Measurements from ENCODE around the gene TNC.

DNA sequence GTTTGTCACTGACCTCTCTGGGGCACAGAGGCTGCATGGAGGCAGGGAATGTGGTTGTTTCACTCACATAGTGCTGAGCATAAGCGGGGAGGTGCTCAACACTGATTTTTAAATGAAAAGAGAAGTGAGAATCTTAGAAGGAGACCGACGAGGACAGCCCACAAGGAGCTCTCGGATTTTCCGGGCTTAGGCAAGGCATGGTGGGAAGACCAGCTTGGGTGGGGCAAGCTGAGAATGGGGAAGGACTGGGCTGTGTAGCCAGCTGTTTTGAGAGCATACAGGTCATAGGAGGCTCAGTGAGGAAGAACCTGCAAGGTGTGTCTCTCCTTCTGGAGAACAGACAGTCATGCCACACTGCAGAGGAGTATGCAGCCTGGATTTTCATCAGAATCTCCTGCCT, 101.6 kb downstream of the TNC start:
- TF ChIP-seq, protein P1, sequence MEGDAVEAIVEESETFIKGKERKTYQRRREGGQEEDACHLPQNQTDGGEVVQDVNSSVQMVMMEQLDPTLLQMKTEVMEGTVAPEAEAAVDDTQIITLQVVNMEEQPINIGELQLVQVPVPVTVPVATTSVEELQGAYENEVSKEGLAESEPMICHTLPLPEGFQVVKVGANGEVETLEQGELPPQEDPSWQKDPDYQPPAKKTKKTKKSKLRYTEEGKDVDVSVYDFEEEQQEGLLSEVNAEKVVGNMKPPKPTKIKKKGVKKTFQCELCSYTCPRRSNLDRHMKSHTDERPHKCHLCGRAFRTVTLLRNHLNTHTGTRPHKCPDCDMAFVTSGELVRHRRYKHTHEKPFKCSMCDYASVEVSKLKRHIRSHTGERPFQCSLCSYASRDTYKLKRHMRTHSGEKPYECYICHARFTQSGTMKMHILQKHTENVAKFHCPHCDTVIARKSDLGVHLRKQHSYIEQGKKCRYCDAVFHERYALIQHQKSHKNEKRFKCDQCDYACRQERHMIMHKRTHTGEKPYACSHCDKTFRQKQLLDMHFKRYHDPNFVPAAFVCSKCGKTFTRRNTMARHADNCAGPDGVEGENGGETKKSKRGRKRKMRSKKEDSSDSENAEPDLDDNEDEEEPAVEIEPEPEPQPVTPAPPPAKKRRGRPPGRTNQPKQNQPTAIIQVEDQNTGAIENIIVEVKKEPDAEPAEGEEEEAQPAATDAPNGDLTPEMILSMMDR (IDR thresholded peaks at IDR 0.05; ENCODE audit: poor library complexity): no peak
- TF ChIP-seq EZH2 (IDR thresholded peaks at IDR 0.05; ENCODE audit: borderline replicate concordance): no peak
- no peak for TF ChIP-seq EZH2phosphoT487 (IDR thresholded peaks at IDR 0.05; ENCODE audit: low read depth, severe bottlenecking, unreplicated experiment)
